ENCODE data around the gene DCPS.
"Not testable (repeated sequence)": the region's sequence is repeated elsewhere in the genome, so short reads cannot be mapped to it uniquely, and the experiment has no call there.

DCPS gene

DNA sequence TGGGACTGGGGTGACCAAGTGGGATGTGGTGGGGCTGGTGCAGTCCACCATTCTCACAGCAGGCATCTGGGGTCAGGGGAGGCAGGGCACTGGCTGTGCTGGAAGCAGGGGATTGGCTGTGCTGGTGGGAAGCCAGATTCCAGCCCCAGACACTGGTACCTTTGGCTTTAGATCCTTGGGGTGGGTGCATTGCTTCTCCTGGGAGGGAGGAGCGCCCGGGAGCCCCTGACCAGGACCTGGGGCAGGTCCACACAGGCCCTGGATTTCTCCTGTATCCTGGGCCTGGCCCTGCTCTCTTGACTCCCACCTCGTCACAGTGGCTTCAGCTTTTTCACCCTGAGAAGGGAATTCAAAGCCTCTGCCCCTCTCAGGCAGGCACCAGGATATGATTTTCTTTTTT, 90.2 kb downstream of the DCPS start:
- H3K4me1 ChIP-seq (ENCODE audit: insufficient read depth, low read length, severe bottlenecking) = no peaks in the 10 kb centered on the region
- no peak overlapping the region for H3K4me2 ChIP-seq (ENCODE audit: low read length)
- H3K27ac ChIP-seq (ENCODE audit: low read depth, low read length, poor library complexity, severe bottlenecking) = no peak overlapping the region
- no peaks in the 10 kb centered on the region for H3K79me2 ChIP-seq (ENCODE audit: insufficient read depth, low read length)
- no peaks in the 10 kb centered on the region for H3K9me3 ChIP-seq (ENCODE audit: low read length)
- H4K20me1 ChIP-seq (ENCODE audit: insufficient read depth, low read length) = no peaks in the 10 kb centered on the region
- no peak overlapping the region for H2AFZ ChIP-seq (ENCODE audit: low read length)
- H3K27me3 ChIP-seq (ENCODE audit: insufficient read depth, low read length) = no peaks in the 10 kb centered on the region
- TF ChIP-seq CTCF (IDR thresholded peaks at IDR 0.05; ENCODE audit: low read length) (no peak), EZH2 (IDR thresholded peaks at IDR 0.05; ENCODE audit: borderline replicate concordance, low read length) (no peak)
- no peak overlapping the region for H3K9ac ChIP-seq (ENCODE audit: low read length)
- no peaks in the 10 kb centered on the region for H3F3A ChIP-seq (ENCODE audit: insufficient read depth, low read length)
- no peaks in the 10 kb centered on the region for H3K9me2 ChIP-seq (ENCODE audit: low read depth, low read length)
- H3K36me3 ChIP-seq (ENCODE audit: insufficient read depth, low read length) = no peaks in the 10 kb centered on the region
- H3K4me3 ChIP-seq (ENCODE audit: low read depth, low read length, poor library complexity, severe bottlenecking) = no peak overlapping the region

GRCh38 chr11:126394634-126395072, 90.8 kb downstream of the DCPS start:
- H3F3A ChIP-seq (ENCODE audit: insufficient read depth, low read length); H3K79me2 ChIP-seq (ENCODE audit: insufficient read depth, low read length); H3K4me2 ChIP-seq (ENCODE audit: low read length); H3K9me3 ChIP-seq (ENCODE audit: low read length); H3K9ac ChIP-seq (ENCODE audit: low read length); H3K27me3 ChIP-seq (ENCODE audit: insufficient read depth, low read length); H2AFZ ChIP-seq (ENCODE audit: low read length); H3K9me2 ChIP-seq (ENCODE audit: low read depth, low read length); H3K36me3 ChIP-seq (ENCODE audit: insufficient read depth, low read length); H4K20me1 ChIP-seq (ENCODE audit: insufficient read depth, low read length); H3K4me1 ChIP-seq (ENCODE audit: insufficient read depth, low read length, severe bottlenecking); H3K27ac ChIP-seq (ENCODE audit: low read depth, low read length, poor library complexity, severe bottlenecking); H3K4me3 ChIP-seq (ENCODE audit: low read depth, low read length, poor library complexity, severe bottlenecking): not testable (repeated sequence)

Measured in OCI-LY1 (cell line).